Stimulated activated CD4-positive, alpha-beta T cell treated with anti-CD3 and anti-CD28 coated beads, Interleukin-15, amount 100 ng/mL, for 1 hour (primary cell): ENCODE results near the gene C10orf71.

Experiments
- DNase-seq, 2 donors: peaks; one replicate each; pipeline ENCODE4 v3.0.0-alpha.2; 2020; ENCODE audit warnings: low read depth in 1 of 2, low spot score in 1 of 2

Gene C10orf71, protein sequence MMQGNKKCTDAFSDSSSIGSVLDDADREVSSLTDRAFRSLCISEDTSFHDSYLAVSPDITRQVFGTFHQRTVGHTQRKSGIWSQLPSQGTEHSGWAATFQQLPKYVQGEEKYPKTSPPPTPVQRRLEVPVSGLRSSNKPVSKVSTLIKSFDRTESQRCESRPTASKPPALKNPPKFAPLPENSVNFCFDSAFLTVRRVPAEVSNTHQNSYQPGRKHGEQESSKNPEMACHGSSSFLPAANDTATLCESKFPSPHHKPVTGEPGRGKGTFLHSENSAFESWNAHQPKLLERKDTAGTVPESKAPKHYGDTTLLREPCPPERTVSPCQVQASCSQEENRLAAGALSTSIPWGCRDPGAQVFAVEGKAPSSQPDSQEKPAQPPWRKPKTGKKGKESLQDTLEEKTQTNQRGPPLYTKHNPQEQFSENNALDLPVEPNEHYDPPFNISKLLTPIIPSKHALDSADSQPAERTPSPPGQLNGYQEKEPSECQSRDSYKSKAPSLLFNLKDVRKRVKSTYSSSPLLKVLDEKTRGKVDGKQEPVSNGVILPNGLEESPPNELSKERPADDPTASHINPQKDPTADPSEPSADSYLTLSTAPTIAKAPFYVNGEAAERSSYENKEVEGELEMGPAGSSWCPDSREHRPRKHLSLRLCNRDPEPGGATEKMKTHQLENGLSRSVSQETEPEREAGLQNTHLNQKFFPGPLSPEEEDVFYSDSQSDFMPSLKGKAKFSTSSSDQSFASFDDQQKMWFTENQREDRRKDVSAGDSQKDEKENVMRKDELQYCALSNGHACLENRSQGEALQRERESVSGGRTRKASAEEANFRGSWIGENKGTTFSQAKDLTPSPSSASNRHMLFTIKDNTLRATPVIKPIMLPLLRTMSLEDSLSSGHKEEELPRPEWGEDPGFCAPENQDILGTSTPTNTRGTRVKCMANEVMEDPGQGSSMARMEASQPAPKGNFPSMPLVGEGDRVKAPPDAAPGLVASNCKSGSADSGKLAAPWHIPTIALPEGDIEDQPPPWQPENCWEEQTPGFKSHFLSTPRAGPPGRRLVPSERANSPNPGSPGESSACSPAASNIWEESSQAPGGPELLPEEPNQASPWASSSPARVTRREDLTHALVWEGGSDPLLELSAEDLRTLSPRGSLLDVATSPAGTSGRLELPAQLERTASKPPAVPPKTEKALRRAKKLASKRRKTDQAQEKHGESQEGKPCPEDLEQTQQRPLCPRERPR (N-terminal part only)

DNA sequence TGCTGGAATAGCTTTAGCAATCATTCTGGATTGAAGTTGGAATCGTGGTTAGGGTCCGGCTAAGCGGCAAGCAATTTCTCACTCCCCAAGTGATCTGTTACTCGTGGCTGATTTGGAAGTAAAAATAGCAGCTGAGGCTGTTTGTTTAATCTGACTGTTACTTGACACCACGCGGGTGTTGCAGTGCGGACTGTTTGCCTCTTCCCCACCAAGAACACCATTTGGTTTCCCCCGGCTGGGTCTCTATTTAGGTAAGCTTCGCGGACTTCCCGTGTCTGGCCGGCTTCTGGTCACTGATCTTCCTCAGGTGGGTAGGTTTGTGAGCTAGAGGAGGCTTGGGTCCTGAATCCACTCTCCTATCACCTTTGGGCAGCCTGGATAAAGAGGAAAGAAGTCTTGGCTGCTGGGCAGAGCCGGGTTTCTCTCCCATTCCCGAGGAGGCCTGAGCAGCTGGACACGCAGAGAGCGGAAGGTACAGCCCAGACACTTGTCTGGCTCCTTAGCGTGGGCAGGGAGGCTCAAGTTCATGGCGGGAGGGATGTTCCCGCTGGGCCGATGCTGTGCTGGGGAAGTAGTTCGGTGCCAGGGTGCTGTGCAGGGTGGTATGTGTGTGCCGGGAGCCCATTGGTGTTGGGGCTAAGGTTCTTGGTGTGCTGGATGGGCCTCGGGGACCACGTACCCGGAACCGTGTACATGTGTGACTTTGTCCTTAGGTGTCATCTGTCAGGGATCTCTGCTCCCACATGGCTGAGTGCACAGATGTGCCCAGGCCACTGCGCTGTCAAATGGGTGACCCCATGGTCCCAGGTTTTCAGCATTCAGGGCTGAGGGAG is at the start of gene C10orf71:
Gene C10orf71 (plus strand): TSS at position 188 of the 833 bp plus-strand sequence. CDS start 23,376 bp downstream, outside the sequence.
- DNase-seq = no peak

DNA sequence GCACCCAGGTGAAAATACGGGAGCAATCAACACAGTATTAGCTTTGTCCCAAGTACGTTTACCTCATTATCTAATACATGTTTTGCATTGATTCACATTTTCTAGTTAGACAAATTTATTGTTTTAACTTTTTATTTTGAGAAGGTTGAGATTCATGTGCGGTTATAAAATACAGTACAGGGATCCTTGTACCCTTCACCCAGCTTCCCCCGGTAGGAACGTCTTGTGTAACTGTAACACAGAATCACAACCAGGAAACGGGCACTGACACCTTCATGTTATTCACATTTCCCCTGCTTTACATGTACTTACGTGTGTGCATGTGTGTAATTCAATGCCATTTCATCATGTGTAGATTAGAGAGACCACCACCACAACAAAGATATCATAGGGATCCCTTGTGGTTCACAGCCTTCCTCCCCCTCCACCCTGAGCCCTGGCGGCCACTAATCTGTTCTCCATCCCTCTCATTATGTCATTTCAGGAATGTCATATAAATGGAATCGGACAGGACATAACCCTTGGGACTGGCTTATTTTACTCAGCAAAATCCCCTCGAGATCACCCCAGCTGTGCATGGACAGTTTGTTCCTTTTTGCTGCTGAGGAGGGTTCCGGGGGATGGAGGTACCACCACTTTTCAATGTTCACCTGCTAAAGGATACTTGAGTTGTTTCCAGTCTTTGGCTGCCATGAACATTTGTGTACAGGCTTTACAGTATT is 46.5 kb upstream of the C10orf71 start:
- no peak for DNase-seq

DNA sequence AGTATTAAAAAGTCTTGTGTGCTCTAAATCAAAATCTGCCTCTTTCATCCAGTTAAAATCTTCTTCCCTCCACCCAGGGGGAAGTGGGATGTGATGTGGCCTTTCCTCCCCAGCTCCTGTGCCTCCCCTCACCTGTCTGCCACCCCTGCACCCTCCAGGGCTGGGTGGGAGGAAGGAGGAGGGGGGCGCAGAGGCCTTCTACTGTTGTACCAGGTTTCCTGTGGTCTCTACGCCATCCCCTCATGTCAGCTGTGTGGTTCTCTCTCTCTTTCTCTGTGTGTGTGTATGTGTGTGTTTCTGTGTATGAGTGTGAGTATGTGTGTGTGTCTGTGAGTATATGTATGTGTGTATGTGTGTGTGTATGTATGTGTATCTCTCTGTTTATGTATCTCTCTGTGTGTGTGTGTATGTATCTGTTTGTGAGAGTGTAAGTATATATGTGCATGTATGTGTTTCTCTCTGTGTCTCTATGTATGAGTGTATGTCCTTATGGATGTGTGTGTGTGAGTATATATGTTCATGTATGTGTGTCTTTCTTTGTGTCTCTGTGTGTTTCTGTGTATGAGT is 45.5 kb upstream of the C10orf71 start:
- no peak for DNase-seq

DNA sequence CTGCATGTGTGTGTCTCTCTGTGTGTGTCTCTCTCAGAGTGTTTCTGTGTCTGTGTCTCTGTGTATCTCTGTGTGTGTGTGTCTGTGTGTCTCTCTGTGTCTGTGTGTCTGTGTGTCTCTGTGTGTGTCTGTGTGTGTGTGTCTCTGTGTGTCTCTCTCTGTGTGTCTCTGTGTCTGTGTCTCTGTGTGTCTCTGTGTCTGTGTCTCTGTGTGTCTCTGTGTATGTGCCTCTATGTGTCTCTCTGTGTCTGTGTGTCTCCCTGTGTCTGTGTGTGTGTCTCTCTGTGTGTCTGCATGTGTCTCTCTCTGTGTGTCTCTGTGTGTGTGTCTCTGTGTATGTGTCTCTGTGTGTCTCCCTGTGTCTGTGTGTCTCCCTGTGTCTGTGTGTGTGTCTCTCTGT is 44.8 kb upstream of the C10orf71 start:
- DNase-seq = no peak

DNA sequence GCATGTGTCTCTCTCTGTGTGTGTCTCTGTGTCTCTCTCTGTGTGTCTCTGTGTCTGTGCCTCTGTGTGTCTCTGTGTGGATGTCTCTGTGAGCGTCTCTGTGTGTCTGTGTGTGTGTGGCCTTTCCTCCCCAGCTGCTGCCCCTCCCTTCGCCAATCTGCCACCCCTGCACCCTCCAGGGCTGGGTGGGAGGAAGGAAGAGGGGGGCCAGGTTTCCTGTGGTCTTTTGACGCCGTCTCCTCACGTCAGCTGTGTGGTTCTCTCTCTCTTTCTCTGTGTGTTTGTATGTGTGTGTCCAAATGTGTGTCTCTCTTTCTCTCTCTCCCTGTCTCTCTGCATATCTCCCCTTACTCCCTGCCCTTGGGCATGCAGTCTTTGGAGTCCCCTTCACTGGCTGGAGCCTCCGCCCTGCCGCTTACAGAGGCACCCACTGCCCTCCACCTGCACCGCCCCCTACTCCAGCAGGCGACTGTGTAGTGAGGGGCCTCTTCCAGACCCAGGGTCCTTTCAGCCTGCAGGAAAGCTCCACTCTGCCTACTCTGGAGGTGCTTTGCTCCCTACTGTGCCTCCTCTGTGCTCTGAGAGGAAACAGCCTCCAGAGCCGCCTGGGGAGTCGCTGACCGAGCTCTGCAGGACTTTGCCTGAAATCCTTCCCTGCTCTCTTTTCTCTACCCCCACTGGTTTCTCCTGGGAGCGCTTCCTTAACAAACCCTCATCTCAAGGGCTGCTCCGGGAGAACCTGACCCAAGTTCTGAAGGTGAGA is 44.2 kb upstream of the C10orf71 start:
- no peak for DNase-seq

DNA sequence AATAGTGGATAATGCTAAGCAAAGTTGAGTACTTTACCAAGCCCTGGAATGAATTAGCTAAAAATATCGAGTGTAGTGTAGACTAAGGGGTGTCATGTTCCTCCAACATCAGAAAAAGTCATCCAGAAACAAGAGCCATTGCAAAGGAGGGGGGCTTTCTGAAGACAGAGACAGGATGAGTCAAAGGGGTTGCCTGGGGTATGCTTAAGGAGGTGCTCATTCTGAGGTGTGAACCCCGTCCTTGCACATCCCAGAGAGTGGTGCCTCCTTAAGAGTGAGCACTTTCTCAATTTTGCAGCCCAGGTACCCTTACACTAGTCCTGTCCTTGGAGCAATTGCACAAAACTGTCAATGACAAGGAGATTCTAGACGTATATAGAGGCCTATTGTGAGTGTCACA is 43.1 kb upstream of the C10orf71 start:
- DNase-seq = no peak

DNA sequence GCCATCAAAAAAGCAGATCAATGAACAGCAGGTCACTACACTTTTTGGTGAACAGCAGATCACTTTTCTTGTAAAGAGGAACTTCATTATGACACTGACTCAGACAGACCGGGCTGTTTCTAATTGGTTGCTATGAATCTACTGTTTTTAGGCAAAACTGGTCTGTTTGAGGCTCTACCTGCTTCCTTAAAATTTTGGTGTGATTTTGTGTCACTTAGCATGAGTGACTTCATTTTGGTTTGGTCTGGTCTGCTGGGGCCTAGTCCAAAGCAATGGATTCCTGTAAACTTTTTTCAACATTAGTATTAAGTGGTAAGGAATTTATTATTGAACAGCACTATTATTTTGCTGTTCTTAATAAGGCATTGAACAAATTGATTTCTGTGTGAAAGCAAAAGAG is 41.8 kb upstream of the C10orf71 start:
- no peak for DNase-seq

DNA sequence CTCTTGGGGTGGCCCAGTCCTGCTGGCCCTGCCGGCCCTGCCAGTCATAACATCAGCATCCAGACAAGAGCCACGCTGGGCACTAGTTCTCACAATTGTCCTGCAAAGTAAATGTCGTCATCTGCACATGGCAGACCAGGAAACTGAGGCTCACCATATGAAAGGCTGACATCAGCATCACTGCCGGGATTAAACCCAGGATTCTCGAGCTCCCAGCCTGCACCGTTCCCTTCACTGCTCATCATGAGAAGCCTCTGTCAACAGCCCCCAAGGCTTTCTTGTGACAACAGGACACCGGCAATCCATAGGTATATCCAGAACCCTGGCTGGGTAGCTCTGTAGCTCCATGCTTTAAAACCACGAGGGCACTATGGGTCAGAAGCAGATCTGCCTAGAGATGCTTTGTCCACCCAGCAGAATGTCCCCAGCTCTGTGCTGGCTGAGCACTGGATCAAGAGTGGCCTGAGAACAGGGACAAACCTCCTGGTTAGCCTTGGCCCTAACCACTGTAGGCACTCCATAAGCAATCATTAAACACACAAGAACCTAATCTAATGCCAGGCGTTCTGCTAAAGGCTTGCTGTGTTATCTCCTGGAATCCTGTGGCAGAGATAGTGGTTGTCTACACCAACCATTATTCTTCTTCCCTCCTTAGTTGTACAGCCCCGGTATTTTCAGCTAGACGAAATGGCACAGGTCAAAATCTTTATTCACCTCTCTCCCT is 41.2 kb upstream of the C10orf71 start:
- no peak for DNase-seq

DNA sequence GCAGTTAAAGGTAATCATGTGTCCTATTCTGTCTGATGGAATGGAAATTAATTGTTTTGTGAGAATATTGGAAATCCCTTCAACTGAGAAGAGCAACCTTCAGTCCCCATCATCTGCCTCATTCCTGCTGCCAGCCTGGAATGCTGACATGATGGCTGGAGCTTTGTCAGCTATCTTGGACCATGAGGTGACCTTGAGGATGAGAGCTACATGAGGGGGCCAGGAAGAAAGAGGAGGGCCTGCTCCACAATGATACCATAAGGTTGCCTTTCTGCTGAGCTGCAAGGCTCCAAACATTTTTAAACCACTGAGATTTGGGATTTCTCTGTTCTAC is 40.7 kb upstream of the C10orf71 start:
- no peak for DNase-seq

DNA sequence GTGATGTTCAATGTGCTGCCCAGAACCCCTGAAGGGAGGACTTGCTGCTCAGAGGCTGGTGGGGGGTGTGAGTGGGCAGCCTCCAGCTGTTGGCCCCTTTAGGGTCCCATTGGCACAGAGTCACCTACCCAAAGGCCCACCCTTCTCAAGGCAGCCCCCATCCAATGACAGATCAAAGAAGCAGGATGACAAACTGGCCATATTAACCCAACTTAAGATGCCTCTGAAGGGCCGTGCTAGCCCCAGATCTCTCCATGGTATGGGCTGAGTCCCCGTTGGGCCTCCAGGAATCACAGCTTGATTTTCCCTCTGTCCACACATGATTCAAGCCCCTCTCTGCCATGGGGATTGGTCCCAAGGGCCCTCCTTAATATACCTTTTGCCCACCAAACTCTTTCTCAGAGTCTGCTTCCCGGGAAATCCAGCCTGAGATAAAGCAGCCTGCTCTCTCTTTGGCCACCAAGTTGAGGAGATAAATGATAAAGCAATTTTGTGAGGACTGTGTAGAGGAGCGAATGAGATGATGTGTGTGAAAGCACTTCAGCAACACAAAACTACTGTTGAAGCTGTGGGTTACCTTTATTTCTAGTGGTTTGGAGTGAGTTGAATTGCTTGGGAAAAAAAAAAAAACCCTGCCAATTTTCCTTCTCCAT is 38.2 kb upstream of the C10orf71 start:
- DNase-seq = no peak

DNA sequence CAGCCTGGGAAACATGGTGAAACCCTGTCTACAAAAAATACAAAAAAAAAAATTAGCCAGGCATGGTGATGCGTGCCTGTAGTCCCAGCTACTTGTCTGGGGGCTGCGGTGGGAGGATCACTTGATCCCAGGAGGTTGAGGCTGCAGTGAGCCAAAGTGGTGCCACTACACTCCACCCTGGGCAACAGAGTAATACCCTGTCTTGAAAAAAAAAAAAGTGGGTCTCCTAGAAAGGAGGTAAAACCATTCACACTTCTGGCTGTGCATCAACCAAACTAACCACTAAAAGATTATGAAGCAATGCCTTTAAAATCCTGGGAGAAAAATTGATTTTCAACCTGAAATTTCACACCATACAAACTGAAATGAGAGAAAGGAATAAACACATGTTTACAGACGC is 35.4 kb upstream of the C10orf71 start:
- no peak for DNase-seq

DNA sequence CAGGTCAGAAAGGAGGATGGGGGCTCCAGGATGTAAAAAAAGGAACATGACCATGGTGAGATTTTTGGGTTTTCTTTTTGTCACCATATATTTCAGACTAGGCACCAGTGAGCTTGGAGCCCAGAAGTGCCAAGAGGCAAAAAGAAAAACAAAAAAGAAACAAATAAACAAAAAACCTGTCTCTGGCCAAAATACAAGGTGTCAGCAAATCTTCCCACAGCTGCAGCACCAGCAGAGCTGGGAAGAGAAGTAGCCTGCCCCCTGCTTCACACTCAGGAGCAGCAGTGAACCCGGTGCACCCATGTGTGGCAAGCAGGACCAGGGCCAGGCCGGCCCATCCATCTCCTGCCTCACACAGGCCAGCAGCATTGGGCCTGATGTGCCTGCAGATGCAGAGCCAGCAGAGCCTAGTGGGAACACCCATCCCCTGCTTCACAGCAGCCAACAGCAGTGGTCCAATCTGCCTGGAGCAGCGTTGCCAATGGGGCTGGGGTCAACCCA is 34.7 kb upstream of the C10orf71 start:
- no peak for DNase-seq

DNA sequence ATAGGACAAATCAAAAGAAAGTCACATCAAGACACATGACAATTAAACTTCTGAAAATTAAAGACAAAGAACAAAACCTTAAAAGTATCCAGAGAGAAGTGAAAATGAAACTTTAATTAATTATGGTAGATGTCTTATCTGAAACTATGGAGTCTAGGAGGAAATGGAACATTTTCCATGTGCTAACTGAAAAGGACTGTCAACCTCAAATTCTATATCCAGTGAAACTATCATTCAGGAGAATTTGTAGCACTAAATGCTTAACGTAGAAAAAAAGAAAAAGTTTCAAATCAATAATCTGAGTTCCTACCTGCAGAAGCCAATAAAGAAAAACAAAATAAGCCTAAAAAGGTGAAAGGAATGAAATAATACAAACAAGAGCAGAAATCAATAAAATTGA is 33.1 kb upstream of the C10orf71 start:
- DNase-seq = no peak

DNA sequence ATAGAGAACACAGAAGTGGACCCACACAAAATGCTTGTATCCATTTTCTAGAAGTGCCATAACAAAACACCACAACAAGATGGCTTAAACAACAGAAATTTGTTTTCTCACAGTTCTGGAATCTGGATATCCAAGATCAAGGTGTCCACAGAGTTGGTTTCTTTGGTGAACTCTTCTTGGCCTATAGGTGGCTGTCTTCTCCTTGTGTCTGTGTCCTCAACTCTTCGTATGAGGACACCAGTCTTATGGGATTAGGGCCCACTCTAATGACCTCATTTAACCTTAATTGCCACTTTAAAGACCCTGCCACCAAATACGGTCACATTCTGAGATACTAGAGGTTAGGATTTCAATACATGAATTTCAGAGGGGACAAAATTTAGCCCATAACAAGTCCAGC is 30.8 kb upstream of the C10orf71 start:
- no peak for DNase-seq

DNA sequence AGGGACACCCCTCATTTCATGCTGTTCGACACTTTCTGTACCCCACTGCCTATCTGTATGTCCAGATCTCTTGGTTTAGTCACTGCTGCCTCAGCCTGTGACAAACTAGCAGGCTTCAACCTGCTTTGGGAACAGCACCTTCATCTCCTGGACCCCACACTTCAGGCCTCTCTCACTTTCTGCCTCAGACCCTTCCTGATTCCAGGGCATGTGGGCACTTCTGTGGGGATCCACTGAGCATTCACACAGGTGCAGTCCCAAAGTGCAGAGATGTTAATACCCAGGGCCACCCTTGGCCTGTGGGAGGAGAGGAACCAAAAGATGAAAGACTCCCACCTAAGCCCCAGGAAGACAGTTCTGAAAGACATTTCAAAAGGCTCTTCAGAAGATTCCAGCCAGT is 29.4 kb upstream of the C10orf71 start:
- DNase-seq = no peak

DNA sequence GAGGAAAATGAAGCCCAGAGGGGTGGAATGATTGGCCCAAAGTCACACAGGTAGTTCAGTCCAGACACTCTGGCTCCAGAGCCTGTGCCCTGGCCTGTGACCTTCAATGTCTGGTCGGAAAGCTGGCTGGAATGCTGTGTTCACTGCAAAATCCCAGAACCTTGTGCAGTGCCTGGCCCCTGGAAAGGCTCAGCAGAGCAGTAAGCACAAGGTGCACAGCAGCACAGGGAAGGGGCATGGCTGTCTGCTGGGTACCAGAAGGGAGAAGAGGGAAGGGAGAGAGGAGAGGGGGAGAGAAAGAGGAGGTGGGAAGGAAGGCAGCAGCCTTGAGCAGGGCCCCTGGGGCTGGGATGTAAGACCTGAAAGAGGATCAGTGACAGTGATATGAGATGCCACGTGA is 28.4 kb upstream of the C10orf71 start:
- DNase-seq = no peak

DNA sequence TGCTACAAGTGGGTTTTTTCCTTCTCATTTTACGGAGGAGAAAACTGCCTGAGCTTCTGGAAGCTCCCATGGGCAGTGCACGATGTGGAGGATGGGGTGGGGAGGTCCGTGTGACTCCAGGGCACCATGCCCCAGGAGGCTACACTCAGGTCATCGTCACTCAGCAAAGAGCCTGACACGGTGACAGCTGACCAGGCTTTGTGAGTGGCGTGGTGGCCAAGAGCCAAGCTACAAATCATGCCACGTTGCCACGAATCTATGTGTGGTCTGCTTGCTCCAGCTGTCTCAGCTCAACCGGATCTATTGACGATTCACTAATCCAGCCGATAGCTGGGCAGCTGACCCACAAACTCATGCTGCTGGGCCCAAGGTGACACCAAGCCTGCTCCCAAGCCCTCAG is 27.6 kb upstream of the C10orf71 start:
- DNase-seq = no peak
